Endothelial cell (in vitro differentiated cells): ENCODE data around the gene EIF4E3. TPM values are rescaled to one million over a fixed set of nuclear protein-coding genes. Genes with fewer than 3 reads are reported as not detected.

Source experiments
- DNase-seq: peaks from one replicate; pipeline ENCODE4 v3.0.0; 2021; ENCODE audit warnings: low spot score
- H3K27ac Mint-ChIP-seq: one replicate; pipeline ENCODE4 v1.8.0; 2021; ENCODE audit warnings: mixed read lengths, inconsistent platforms; ENCODE audit not compliant: unreplicated experiment
- H3K27me3 Mint-ChIP-seq: one replicate; pipeline ENCODE4 v1.8.0; 2021; ENCODE audit warnings: mild to moderate bottlenecking, moderate library complexity, mixed read lengths, inconsistent platforms; ENCODE audit not compliant: unreplicated experiment
- H3K36me3 Mint-ChIP-seq: one replicate; pipeline ENCODE4 v1.8.0; 2021; ENCODE audit warnings: mild to moderate bottlenecking, low read depth, mixed read lengths, inconsistent platforms; ENCODE audit not compliant: unreplicated experiment
- H3K4me1 Mint-ChIP-seq: one replicate; pipeline ENCODE4 v1.8.0; 2021; ENCODE audit warnings: mild to moderate bottlenecking, mixed read lengths, inconsistent platforms; ENCODE audit not compliant: unreplicated experiment
- H3K4me3 Mint-ChIP-seq: one replicate; pipeline ENCODE4 v1.8.0; 2021; ENCODE audit warnings: mild to moderate bottlenecking, mixed read lengths, inconsistent platforms; ENCODE audit not compliant: unreplicated experiment
- H3K9me3 Mint-ChIP-seq: one replicate; pipeline ENCODE4 v1.8.0; 2021; ENCODE audit warnings: mixed read lengths, inconsistent platforms; ENCODE audit not compliant: unreplicated experiment
- CTCF ChIP-seq: fragments of 200-600 bp; sonication (generic); IDR thresholded peaks from one replicate; pipeline ENCODE4 v1.5.0; 2021; ENCODE audit warnings: antibody characterized with exemption; ENCODE audit not compliant: unreplicated experiment
- long read RNA-seq: library from polyadenylated mRNA; unstranded; transcript quantifications from one replicate; pipeline ENCODE4 v2.0.0, GENCODE V29; 2020; ENCODE audit not compliant: unreplicated experiment
- total RNA-seq: library from RNA; stranded (reverse); fragmentation: NEBNext Ultra II Directional; extraction: Animal tissue kit (Norgen Biotek cat#: 25700); gene quantifications from one replicate; pipeline ENCODE4 v1.2.1, GENCODE V29; 2021; ENCODE audit not compliant: unreplicated experiment

Gene EIF4E3
- total RNA-seq = 5.2 TPM
- long read RNA-seq, full-length matches to known transcripts = 2 of 3 reads
- long read RNA-seq, partial matches to known transcripts = 0 of 3 reads
- long read RNA-seq, other reads (novel, unspliced or antisense) = 1 of 3 reads

GRCh38 chr3:71725271-71725991 is at the start of gene EIF4E3:
EIF4E3 (minus strand) TSS chr3:71725402; CDS start chr3:71725367, 35 bp downstream.
- DNase-seq = peak; percentile 23
- Mint-ChIP-seq H3K27ac (peak within 1 kb of the TSS; percentile 2), H3K4me1 (peaks cover 22% of the 10 kb centered on the region), H3K27me3 (peaks cover 32% of the 10 kb centered on the region), H3K9me3 (no peaks in the 10 kb centered on the region), H3K4me3 (peak within 1 kb of the TSS; percentile 88), H3K36me3 (peaks cover 15% of the 10 kb centered on the region)
- TF ChIP-seq CTCF = no peak

- H3K27ac Mint-ChIP-seq = no peak overlapping the region
- no peaks in the 10 kb centered on the region for H3K36me3 Mint-ChIP-seq
- peaks cover 4% of the 10 kb centered on the region for H3K27me3 Mint-ChIP-seq
- H3K4me1 Mint-ChIP-seq = no peaks in the 10 kb centered on the region
- DNase-seq = no peak
- no peaks in the 10 kb centered on the region for H3K9me3 Mint-ChIP-seq
- no peak overlapping the region for H3K4me3 Mint-ChIP-seq
- TF ChIP-seq CTCF = no peak
Measured at GRCh38 chr3:71771884-71772283, 46.7 kb upstream of the EIF4E3 start.

GRCh38 chr3:71771126-71771525 is 45.9 kb upstream of the EIF4E3 start:
- no peak for TF ChIP-seq CTCF
- Mint-ChIP-seq H3K36me3 (no peaks in the 10 kb centered on the region), H3K4me3 (no peak overlapping the region), H3K27ac (no peak overlapping the region), H3K9me3 (no peaks in the 10 kb centered on the region), H3K27me3 (peaks cover 4% of the 10 kb centered on the region), H3K4me1 (no peaks in the 10 kb centered on the region)
- DNase-seq = no peak

- no peaks in the 10 kb centered on the region for H3K4me1 Mint-ChIP-seq
- DNase-seq = no peak
- H3K4me3 Mint-ChIP-seq = no peak overlapping the region
- no peaks in the 10 kb centered on the region for H3K9me3 Mint-ChIP-seq
- H3K27ac Mint-ChIP-seq = no peak overlapping the region
- H3K27me3 Mint-ChIP-seq = peaks cover 3% of the 10 kb centered on the region
- no peak for TF ChIP-seq CTCF
- no peaks in the 10 kb centered on the region for H3K36me3 Mint-ChIP-seq
Measured at GRCh38 chr3:71763426-71763825, 38.2 kb upstream of the EIF4E3 start.

- Mint-ChIP-seq H3K36me3 (peaks cover 7% of the 10 kb centered on the region), H3K27ac (no peak overlapping the region), H3K27me3 (peaks cover 5% of the 10 kb centered on the region), H3K4me3 (no peak overlapping the region), H3K4me1 (peaks cover 2% of the 10 kb centered on the region), H3K9me3 (no peaks in the 10 kb centered on the region)
- TF ChIP-seq CTCF = no peak
- no peak for DNase-seq
Measured at GRCh38 chr3:71760140-71760539, 34.9 kb upstream of the EIF4E3 start.
